ENCODE data around the gene FAM234B.

DNA sequence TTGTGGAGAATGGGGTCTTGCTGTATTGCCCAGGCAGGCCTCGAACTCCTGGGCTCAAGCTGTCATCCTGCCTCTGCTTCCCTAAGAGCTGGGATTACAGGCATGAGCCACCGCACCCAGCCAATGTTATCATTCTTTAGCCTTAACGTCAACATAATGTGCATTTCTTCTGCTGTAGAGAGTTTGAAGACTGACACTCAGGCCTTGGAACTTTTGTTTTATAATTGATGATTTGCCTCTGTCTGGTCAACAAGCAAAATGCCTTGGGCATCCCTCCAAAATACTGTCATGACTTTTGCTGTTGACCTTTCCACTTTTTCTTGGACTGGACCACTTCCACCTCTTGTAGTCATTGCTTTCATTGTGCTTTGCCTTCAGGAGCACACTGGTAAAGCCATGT, 29.0 kb downstream of the FAM234B start:
- TF ChIP-seq, protein P1, sequence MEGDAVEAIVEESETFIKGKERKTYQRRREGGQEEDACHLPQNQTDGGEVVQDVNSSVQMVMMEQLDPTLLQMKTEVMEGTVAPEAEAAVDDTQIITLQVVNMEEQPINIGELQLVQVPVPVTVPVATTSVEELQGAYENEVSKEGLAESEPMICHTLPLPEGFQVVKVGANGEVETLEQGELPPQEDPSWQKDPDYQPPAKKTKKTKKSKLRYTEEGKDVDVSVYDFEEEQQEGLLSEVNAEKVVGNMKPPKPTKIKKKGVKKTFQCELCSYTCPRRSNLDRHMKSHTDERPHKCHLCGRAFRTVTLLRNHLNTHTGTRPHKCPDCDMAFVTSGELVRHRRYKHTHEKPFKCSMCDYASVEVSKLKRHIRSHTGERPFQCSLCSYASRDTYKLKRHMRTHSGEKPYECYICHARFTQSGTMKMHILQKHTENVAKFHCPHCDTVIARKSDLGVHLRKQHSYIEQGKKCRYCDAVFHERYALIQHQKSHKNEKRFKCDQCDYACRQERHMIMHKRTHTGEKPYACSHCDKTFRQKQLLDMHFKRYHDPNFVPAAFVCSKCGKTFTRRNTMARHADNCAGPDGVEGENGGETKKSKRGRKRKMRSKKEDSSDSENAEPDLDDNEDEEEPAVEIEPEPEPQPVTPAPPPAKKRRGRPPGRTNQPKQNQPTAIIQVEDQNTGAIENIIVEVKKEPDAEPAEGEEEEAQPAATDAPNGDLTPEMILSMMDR (IDR thresholded peaks at IDR 0.05; ENCODE audit: low read depth, low read length) = no peak
- no peak for TF ChIP-seq EZH2phosphoT487 (IDR thresholded peaks at IDR 0.05; ENCODE audit: low read depth)

Measured in OCI-LY3 (cell line).